NCI-H69 (cell line): ENCODE results near the gene SOST.
"Not testable (repeated sequence)": the region's sequence is repeated elsewhere in the genome, so short reads cannot be mapped to it uniquely, and the experiment has no call there.

Source experiments
- DNase-seq: peaks from one replicate; lab custom pipeline; 2025; lab: John Stamatoyannopoulos, UW

SOST gene

GRCh38 chr17:43758497-43759174 lies at the start of gene SOST:
Gene SOST (minus strand): TSS chr17:43758791. CDS start chr17:43758741, 50 bp downstream.
- no peak for DNase-seq

- no peak for DNase-seq
Observed at GRCh38 chr17:43808076-43808475, 49.5 kb upstream of the SOST start.

- DNase-seq: no peak
Observed at GRCh38 chr17:43805117-43805516, 46.5 kb upstream of the SOST start.

GRCh38 chr17:43803758-43804157 lies 45.2 kb upstream of the SOST start:
- DNase-seq: no peak

- no peak for DNase-seq
Observed at GRCh38 chr17:43801844-43802243, 43.3 kb upstream of the SOST start.

- DNase-seq: no peak
Observed at GRCh38 chr17:43800736-43801135, 42.1 kb upstream of the SOST start.

- no peak for DNase-seq
Observed at GRCh38 chr17:43799047-43799446, 40.5 kb upstream of the SOST start.

GRCh38 chr17:43798024-43798423 lies 39.4 kb upstream of the SOST start:
- not testable (repeated sequence) for DNase-seq

GRCh38 chr17:43792668-43793067 lies 34.1 kb upstream of the SOST start:
- DNase-seq: not testable (repeated sequence)

GRCh38 chr17:43791589-43791988 lies 33.0 kb upstream of the SOST start:
- DNase-seq: peak; percentile 29

- peak; percentile 46 for DNase-seq
Observed at GRCh38 chr17:43790311-43790940, 31.8 kb upstream of the SOST start.

GRCh38 chr17:43789482-43789881 lies 30.9 kb upstream of the SOST start:
- DNase-seq: no peak

- no peak for DNase-seq
Observed at GRCh38 chr17:43788540-43788939, 29.9 kb upstream of the SOST start.

GRCh38 chr17:43787728-43788127 lies 29.1 kb upstream of the SOST start:
- no peak for DNase-seq

GRCh38 chr17:43784628-43785101 lies 26.1 kb upstream of the SOST start:
- no peak for DNase-seq

GRCh38 chr17:43784068-43784467 lies 25.5 kb upstream of the SOST start:
- DNase-seq: no peak

GRCh38 chr17:43782913-43783680 lies 24.5 kb upstream of the SOST start:
- no peak for DNase-seq

GRCh38 chr17:43780135-43780534 lies 21.5 kb upstream of the SOST start, which contains the start of gene CFAP97D1:
Gene CFAP97D1 (plus strand): TSS chr17:43780435. CDS start chr17:43780463, 28 bp downstream.
- no peak for DNase-seq

GRCh38 chr17:43779145-43780125 lies 20.8 kb upstream of the SOST start:
- DNase-seq: no peak

- peak; percentile 80 for DNase-seq
Observed at GRCh38 chr17:43778337-43779144, 19.9 kb upstream of the SOST start, which contains the start of gene DUSP3. Gene DUSP3 (minus strand): TSS chr17:43778977. CDS start chr17:43778924, 53 bp downstream.
